HCT116 (cell line): ENCODE data around the gene KIRREL2. TPM values are rescaled to one million over a fixed set of nuclear protein-coding genes. Genes with fewer than 3 reads are reported as not detected.

Experiments used
- ATAC-seq: fragments of 200-7000 bp; cut with Tn5 transposase; 2 replicates; pipeline ENCODE4 v1.9.1; 2020; ENCODE audit warnings: mild to moderate bottlenecking, moderate library complexity
- BruUV-seq: library from RNA; stranded (reverse); fragments of 400-500 nt; replicated peaks from 2 replicates; lab custom pipeline; 2021; lab: Mats Ljungman, UMichigan
- CTCF ChIA-PET: fragments of 300-600 bp; sonication (Branson Sonifier 250); formaldehyde crosslinking; loops from one replicate; lab custom pipeline; 2021; ENCODE audit warnings: antibody characterized with exemption; lab: Charles Lee
- POLR2A ChIA-PET: fragments of 300-600, 350-600 bp; sonication (Branson Sonifier 250); formaldehyde crosslinking; loops from one replicate; lab custom pipeline; 2021; ENCODE audit warnings: antibody characterized with exemption; lab: Charles Lee
- RAD21 ChIA-PET, 2 experiments: fragments of 300-600 bp; sonication (Branson Sonifier 250); formaldehyde crosslinking; loops; one replicate each; lab custom pipeline; 2023; ENCODE audit warnings: low total read pairs in 2 of 2; ENCODE audit not compliant: uncharacterized antibody in 2 of 2, unreplicated experiment in 2 of 2, low non-redundant PET in 1 of 2; lab: Charles Lee
- DNase-seq: peaks from one replicate; pipeline ENCODE4 v3.0.0-alpha.2; 2010; ENCODE audit warnings: low read depth, low spot score
- H2AFZ ChIP-seq: fragments of 200-600 bp; shearing (Covaris generic), sonication (generic); 2 replicates; pipeline ENCODE4 v1.6.1; 2017; ENCODE audit warnings: low read depth, mixed run types, mixed read lengths, antibody characterized with exemption, low read length; ENCODE audit not compliant: poor library complexity, severe bottlenecking
- H3K27ac ChIP-seq: 2 replicates; pipeline ENCODE4 v1.5.1; 2012; ENCODE audit warnings: low read depth, low read length
- H3K27me3 ChIP-seq: fragments of 200-600 bp; sonication (generic); 2 replicates; pipeline ENCODE4 v1.6.1; 2016; ENCODE audit warnings: mixed run types, low read length, mixed read lengths; ENCODE audit not compliant: insufficient read depth
- H3K36me3 ChIP-seq, 2 experiments: fragments of 200-500 bp in 1 of 2; fragments of 200-600 bp in 1 of 2; sonication (Bioruptor generic) in 1 of 2; sonication (generic) in 1 of 2; 2 replicates each; pipeline versions ENCODE4 v1.5.1 to v1.6.1; 2014 to 2016; ENCODE audit warnings: low read length in 2 of 2, inconsistent platforms in 1 of 2, mixed read lengths in 1 of 2, mixed run types in 1 of 2; ENCODE audit not compliant: insufficient read depth in 2 of 2, control insufficient read depth in 1 of 2
- H3K4me1 ChIP-seq, 2 experiments: fragments of 200-600 bp in 1 of 2; sonication (generic) in 1 of 2; 2 replicates each; pipeline versions ENCODE4 v1.5.1 to v1.6.1; 2012 to 2017; ENCODE audit warnings: low read length in 2 of 2, inconsistent platforms in 1 of 2, mild to moderate bottlenecking in 1 of 2, mixed read lengths in 1 of 2, mixed run types in 1 of 2, moderate library complexity in 1 of 2; ENCODE audit not compliant: insufficient read depth in 2 of 2, control insufficient read depth in 1 of 2
- H3K4me2 ChIP-seq: fragments of 200-600 bp; sonication (generic); 2 replicates; pipeline ENCODE4 v1.6.1; 2017; ENCODE audit warnings: mixed run types, low read length, mixed read lengths
- H3K4me3 ChIP-seq, 2 experiments: fragments of 200-600 bp in 1 of 2; sonication (generic) in 1 of 2; replicated peaks in 1 of 2; 2 replicates each; pipeline ENCODE4 v1.5.1; 2011 to 2016; ENCODE audit warnings: low read length in 2 of 2, control low read depth in 1 of 2, low read depth in 1 of 2, mild to moderate bottlenecking in 1 of 2, mixed read lengths in 1 of 2, mixed run types in 1 of 2
- H3K79me2 ChIP-seq: fragments of 200-600 bp; sonication (generic); 2 replicates; pipeline ENCODE4 v1.6.1; 2017; ENCODE audit warnings: mild to moderate bottlenecking, mixed run types, low read length, moderate library complexity, mixed read lengths; ENCODE audit not compliant: insufficient read depth
- H3K9ac ChIP-seq: fragments of 200-600 bp; sonication (generic); 2 replicates; pipeline ENCODE4 v1.6.1; 2016; ENCODE audit warnings: low read length, mixed read lengths
- H3K9me2 ChIP-seq: fragments of 200-600 bp; sonication (generic), shearing (Covaris generic); 2 replicates; pipeline ENCODE4 v1.6.1; 2017; ENCODE audit warnings: mixed run types, mild to moderate bottlenecking, moderate library complexity; ENCODE audit not compliant: insufficient read depth
- H3K9me3 ChIP-seq, 2 experiments: fragments of 200-500 bp in 1 of 2; fragments of 200-600 bp in 1 of 2; sonication (Bioruptor generic) in 1 of 2; sonication (generic) in 1 of 2; 2 replicates each; pipeline ENCODE4 v1.6.1; 2014 to 2017; ENCODE audit warnings: low read length in 2 of 2, mixed read lengths in 2 of 2, inconsistent platforms in 1 of 2, low read depth in 1 of 2, mild to moderate bottlenecking in 1 of 2, mixed run types in 1 of 2, moderate library complexity in 1 of 2; ENCODE audit not compliant: control insufficient read depth in 1 of 2, insufficient read depth in 1 of 2
- H4K20me1 ChIP-seq: fragments of 200-600 bp; sonication (generic), shearing (Covaris generic); 2 replicates; pipeline ENCODE4 v1.6.1; 2017; ENCODE audit warnings: mixed run types, mild to moderate bottlenecking, moderate library complexity; ENCODE audit not compliant: insufficient read depth
- CBX3 ChIP-seq: IDR thresholded peaks from 2 replicates; pipeline ENCODE4 v1.6.1; 2012; ENCODE audit warnings: low read depth
- CEBPB ChIP-seq: IDR thresholded peaks from 2 replicates; pipeline ENCODE4 v1.6.1; 2012; ENCODE audit warnings: low read depth
- CTCF ChIP-seq, 3 experiments: fragments of 200-600 bp in 1 of 3; sonication (generic) in 1 of 3; IDR thresholded peaks in 2 of 3; conservative IDR thresholded peaks in 1 of 3; 2 replicates each; pipeline ENCODE4 v1.5.1; 2012 to 2017; ENCODE audit warnings: low read depth in 2 of 3, low read length in 2 of 3, antibody characterized with exemption in 1 of 3, borderline replicate concordance in 1 of 3, control low read depth in 1 of 3, mild to moderate bottlenecking in 1 of 3, mixed read lengths in 1 of 3, mixed run types in 1 of 3, moderate library complexity in 1 of 3; ENCODE audit not compliant: insufficient read depth in 1 of 3
- EGR1 ChIP-seq: IDR thresholded peaks from 2 replicates; pipeline ENCODE4 v1.6.1; 2012; ENCODE audit warnings: low read depth
- ELF1 ChIP-seq: IDR thresholded peaks from 2 replicates; pipeline ENCODE4 v1.6.1; 2012; ENCODE audit warnings: low read depth, borderline replicate concordance
- EZH2phosphoT487 ChIP-seq: fragments of 200-600 bp; IDR thresholded peaks from 2 replicates; pipeline ENCODE4 v1.6.1; 2018; ENCODE audit warnings: antibody characterized with exemption, borderline replicate concordance
- JUND ChIP-seq: IDR thresholded peaks from 2 replicates; pipeline ENCODE4 v1.6.1; 2012
- MAX ChIP-seq: IDR thresholded peaks from 2 replicates; pipeline ENCODE4 v1.6.1; 2012
- POLR2A ChIP-seq: IDR thresholded peaks from 2 replicates; pipeline ENCODE4 v1.7.0; 2011; ENCODE audit warnings: borderline replicate concordance; ENCODE audit not compliant: insufficient read depth, insufficient read length; ENCODE audit errors: extremely low read depth
- POLR2AphosphoS5 ChIP-seq: IDR thresholded peaks from 2 replicates; pipeline ENCODE4 v1.6.1; 2011; ENCODE audit warnings: mild to moderate bottlenecking, low read depth, low read length, moderate library complexity
- REST ChIP-seq: IDR thresholded peaks from 2 replicates; pipeline ENCODE4 v1.6.1; 2012; ENCODE audit warnings: low read depth
- SIN3A ChIP-seq: IDR thresholded peaks from 2 replicates; pipeline ENCODE4 v1.6.1; 2012; ENCODE audit warnings: low read depth
- SP1 ChIP-seq: IDR thresholded peaks from 2 replicates; pipeline ENCODE4 v1.6.1; 2012; ENCODE audit warnings: low read depth
- SRF ChIP-seq: IDR thresholded peaks from 2 replicates; pipeline ENCODE4 v1.6.1; 2012; ENCODE audit warnings: low read depth
- TCF7L2 ChIP-seq: IDR thresholded peaks from 2 replicates; pipeline ENCODE4 v1.7.0; 2011; ENCODE audit warnings: borderline replicate concordance, inconsistent platforms; ENCODE audit not compliant: insufficient read depth, insufficient read length; ENCODE audit errors: extremely low read depth
- YY1 ChIP-seq: IDR thresholded peaks from 2 replicates; pipeline ENCODE4 v1.6.1; 2011; ENCODE audit warnings: low read length, low read depth, moderate library complexity, mild to moderate bottlenecking; ENCODE audit not compliant: insufficient replicate concordance; ENCODE audit errors: extremely low read depth
- ZBTB33 ChIP-seq: IDR thresholded peaks from 2 replicates; pipeline ENCODE4 v1.6.1; 2011; ENCODE audit warnings: mild to moderate bottlenecking, low read length, moderate library complexity; ENCODE audit not compliant: insufficient replicate concordance; ENCODE audit errors: extremely low read depth
- ZFX ChIP-seq: fragments of 450-650 bp; IDR thresholded peaks from 2 replicates; pipeline ENCODE4 v1.6.1; 2017
- ZNF274 ChIP-seq: fragments of 200-500 bp; sonication (Bioruptor generic); IDR thresholded peaks from 2 replicates; pipeline ENCODE4 v1.6.1; 2014; ENCODE audit warnings: mild to moderate bottlenecking, low read depth, low read length, inconsistent platforms
- intact Hi-C: fragments of 100-400 bp; cut with micrococcal nuclease; formaldehyde crosslinking; loops from 2 replicates; pipeline ENCODE4 v1.10.0; 2022
- total RNA-seq: library from RNA; stranded (reverse); gene quantifications from one replicate; pipeline ENCODE4 v1.2.1, GENCODE V29; 2021; ENCODE audit not compliant: unreplicated experiment

The KIRREL2 gene
- total RNA-seq, 1 experiment from 2014 or later = 1.3 TPM

- Histone ChIP-seq H3K27ac (no peak overlapping the region; the same call in 1 of the 2 replicates), H3K36me3 (no peaks in the 10 kb centered on the region), H3K9ac (peak overlapping the region; percentile 36), H3K27me3 (no peaks in the 10 kb centered on the region), H3K4me1 (peaks cover 17 to 35% of the 10 kb centered on the region in 2 experiments; a peak in 3 of 4 replicates), H2AFZ (peak overlapping the region; percentile 78), H3K9me3 (no peaks in the 10 kb centered on the region), H3K79me2 (no peaks in the 10 kb centered on the region), H3K4me3 (peak overlapping the region; percentile 47 to 61), H3K9me2 (no peaks in the 10 kb centered on the region), H4K20me1 (no peaks in the 10 kb centered on the region), H3K4me2 (peak overlapping the region; percentile 98)
- peak; percentile 22 for DNase-seq
- peak; percentile 71 for ATAC-seq
- intact Hi-C loops = no loop called here
- POLR2A ChIA-PET = no interaction called here
- RAD21 ChIA-PET = interaction anchor here (0.6 to 0.7 kb wide), 4 partner anchors 9 to 95 kb away, joined by 3 to 6 read pairs (median 4); no protein-coding TSS in a partner anchor
- no TSS peak for BruUV-seq
- CTCF ChIA-PET = interaction anchor here (0.7 kb wide), 1 partner anchor 168 kb away, joined by 4 read pairs; the partner anchor contains the start of gene ALKBH6
- no peak for TF ChIP-seq ELF1
- TF ChIP-seq YY1 = no peak
- no peak for TF ChIP-seq SRF
- no peak for TF ChIP-seq ZBTB33
- 0 out of 2 replicates have a peak, but pooled peaks have one; percentile 1 for TF ChIP-seq CBX3
- no peak for TF ChIP-seq CEBPB
- no peak for TF ChIP-seq JUND
- no peak for TF ChIP-seq SIN3A
- no peak for TF ChIP-seq ZFX
- no peak for TF ChIP-seq ZNF274
- TF ChIP-seq EGR1 = no peak
- TF ChIP-seq SP1 = no peak
- no peak for TF ChIP-seq POLR2A
- no peak for TF ChIP-seq REST
- TF ChIP-seq TCF7L2 = peak; percentile 91
- TF ChIP-seq MAX = no peak; the same call in 1 of the 2 replicates
- TF ChIP-seq POLR2AphosphoS5 = peak; percentile 23; the same call in 1 of the 2 replicates
- no peak for TF ChIP-seq CTCF (IDR thresholded peaks at IDR 0.05 in 2 of 3, conservative IDR thresholded peaks at IDR 0.05 in 1 of 3; ENCODE audit: borderline replicate concordance in 1 of 3, insufficient read depth in 1 of 3, low read depth in 2 of 3, low read length in 2 of 3)
- no peak for TF ChIP-seq EZH2phosphoT487
These were observed 11.3 kb upstream of the KIRREL2 start for GRCh38 chr19:35845215-35846037.
